Measurements from ENCODE around the gene DNAH7.
A peak's percentile ranks its signal among the peaks of the same experiment; 100 is the strongest.
"Not testable (repeated sequence)": the region's sequence is repeated elsewhere in the genome, so short reads cannot be mapped to it uniquely, and the experiment has no call there.

DNAH7 gene

DNA sequence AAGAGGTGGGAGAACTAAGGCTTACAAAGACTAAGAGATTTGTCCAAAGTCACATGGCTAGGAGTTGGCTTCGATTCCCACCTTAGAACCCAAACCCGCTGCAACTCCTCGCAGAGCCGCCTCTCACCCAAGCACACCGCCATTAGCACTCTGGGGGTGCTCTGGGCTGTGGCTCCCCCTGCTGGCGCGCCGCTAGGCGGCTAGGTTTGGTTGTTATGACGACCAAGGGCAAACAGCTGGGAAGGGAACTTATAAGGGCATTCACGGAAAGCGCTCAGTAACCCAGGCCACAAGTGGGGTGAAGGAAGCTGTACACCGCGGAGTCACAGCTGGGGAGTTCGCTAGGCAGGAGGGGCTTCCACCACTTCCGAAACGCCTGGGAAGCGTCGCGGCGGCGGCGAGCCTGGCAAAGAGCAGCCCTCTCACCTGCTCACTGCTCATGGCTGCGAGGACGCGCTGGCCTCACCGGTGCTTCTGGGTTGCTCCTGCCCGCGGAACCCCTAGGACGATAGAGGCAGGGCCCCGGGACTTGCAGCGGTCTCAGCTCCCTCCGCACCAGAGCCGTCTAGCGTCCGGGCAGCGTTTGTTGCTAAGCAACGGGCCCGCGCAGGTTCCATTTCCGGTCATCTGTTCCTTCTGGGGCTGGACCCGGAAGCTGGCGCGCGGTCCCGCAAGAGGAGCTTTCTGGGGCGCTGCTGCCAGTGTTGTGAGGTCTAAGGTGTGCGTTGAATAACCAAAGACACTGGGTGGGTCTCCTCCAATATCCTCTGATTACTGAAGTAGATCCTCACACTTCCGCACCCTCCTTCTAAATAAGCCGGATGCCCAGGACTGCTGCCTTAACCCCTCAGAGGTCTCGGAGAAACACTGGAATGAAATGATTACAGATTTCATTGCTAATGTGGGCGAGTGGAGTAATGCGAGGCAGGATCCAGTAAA, at the start of gene DNAH7:
Gene DNAH7, minus strand, starts transcription at position 567 of the 939 bp plus-strand sequence. Its CDS starts 126 bp downstream, at position 441.
- DNase-seq (ENCODE audit: low read depth) = peak; percentile 36
- H3K4me3 ChIP-seq (ENCODE audit: low read depth, low read length) = peak within 1 kb of the TSS; percentile 90

DNA sequence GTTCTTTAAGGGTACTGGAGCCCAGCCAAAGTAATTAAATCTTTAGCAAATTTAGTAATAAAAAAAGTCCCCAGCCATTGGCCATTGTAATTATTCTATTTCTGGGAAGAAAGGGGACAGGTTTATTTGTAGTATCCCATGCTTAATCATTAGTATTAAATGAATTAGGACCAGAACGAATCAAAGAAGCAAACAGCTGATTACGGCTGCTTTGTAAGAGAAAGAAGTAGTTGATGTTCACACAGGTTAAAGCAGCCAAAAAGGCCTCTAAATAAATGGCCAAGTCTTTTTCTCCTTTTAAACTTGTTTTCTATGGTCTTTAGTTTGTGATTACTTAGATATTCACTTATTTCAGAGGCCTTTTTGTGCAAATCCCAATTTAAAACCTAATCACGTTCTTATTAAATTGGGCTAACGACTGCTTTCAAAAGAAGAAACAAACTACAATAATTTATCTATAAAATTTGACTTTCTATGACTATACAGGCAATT, 48.6 kb upstream of the DNAH7 start:
- no peak for DNase-seq (ENCODE audit: low read depth)
- H3K4me3 ChIP-seq (ENCODE audit: low read depth, low read length) = no peak overlapping the region

DNA sequence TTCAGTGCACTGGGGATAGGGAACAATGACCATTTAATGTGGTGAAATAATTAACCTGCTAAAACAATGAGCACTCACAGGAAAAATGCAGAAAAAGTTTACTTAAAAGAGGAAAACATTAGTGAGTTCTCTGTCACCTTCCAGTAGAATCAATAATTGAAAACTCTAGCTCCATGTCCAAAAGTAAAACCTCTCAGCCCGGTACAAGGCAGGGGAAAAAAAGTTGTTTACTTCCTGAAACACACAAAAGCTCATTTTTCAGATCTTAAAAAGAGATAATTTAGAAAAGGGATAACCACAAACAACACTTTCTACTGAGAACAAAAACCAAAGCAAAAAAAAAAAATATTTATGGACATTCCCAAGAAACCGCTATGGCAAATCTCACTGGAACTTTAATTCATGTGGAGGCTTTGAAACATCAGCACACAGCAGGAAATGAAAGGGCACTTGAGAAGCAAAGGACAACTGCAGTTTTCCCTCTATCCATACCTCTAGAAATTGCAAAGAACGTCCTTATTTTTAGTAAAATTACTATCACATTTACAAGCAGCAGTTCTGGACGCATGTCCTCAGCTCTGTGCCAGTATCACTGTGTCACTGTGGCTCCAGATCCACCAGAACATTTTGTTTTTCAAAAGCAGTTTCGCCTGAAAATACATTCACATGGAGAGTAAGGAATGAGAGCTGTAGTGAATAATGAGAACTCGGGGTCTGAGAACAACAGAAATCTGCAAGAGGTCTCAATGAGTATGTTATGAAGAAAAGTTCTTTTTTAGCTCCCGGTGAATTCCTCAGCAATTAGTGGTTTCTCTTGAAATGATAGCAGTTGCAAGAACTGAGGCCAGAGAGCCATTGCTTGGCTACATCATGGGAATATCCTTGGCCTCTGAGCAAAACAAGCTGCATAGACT, 44.7 kb upstream of the DNAH7 start:
- H3K4me3 ChIP-seq (ENCODE audit: low read depth, low read length) = no peak overlapping the region
- DNase-seq (ENCODE audit: low read depth) = peak; percentile 73

DNA sequence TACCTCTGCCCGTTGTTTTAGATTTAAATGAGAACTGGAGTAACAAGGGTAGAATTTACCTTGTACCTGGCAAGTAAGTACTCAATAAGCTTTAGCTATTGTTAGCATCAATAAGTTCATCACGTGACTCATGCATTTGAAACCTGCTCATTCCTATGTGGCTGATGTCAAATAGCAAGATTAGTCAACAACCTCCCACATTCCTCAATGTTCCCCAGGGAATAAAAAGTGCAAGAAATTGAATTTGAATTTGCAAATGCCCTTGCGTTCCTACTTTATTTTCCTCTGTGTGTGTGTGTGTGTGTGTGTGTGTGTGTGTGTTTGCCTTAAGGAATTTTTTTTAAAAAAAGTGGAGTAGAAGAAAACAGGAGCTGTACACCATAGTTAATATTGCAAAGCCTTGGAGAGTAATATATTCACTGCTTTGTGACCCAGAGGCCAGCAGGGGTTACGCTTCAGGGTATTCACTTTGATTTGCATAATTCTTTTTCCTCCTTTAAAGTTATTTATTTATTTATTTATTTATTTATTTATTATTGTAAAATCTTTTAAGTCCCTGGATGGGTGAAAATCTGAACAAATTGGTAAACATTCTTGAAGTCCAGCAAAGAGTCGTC, 43.9 kb upstream of the DNAH7 start:
- peak; percentile 91 for DNase-seq (ENCODE audit: low read depth)
- no peak overlapping the region for H3K4me3 ChIP-seq (ENCODE audit: low read depth, low read length)

DNA sequence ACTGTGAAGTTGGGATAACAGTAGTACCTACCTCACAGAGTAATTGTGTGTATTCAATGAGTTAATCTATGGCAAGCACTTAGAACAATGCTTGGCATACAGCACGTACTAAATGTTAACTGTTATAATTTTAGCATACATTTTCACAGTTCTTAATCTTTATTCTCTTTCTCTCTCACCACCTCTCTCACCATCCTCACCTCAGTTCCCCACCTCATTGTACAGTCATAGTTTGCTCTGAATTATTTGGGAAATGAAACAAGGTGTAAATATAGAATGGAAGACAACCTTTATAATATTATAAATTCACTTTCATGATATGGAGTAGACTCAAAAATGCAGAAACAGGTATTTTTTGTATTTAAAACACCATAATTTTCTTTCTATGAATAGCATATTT, 40.0 kb upstream of the DNAH7 start:
- H3K4me3 ChIP-seq (ENCODE audit: low read depth, low read length) = no peak overlapping the region
- DNase-seq (ENCODE audit: low read depth) = no peak

DNA sequence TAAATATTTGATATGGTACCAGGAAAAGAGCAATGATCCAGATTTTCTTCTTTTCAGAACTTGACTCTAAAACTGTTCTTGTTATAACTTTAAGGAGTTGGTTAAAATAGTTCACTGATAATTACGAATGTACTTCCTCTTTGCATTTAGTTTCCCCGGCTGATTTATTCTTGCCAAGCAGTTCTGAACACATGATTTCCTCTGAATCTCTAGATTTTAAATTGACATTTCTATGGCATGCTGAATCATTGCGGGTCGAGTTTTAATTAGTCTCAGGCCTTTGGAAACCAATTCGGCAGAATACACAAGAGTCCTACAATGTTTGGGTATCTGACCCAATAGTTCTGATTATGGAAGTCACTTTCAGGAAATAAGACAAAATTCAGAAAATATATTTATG, 37.3 kb upstream of the DNAH7 start:
- DNase-seq (ENCODE audit: low read depth) = no peak
- no peak overlapping the region for H3K4me3 ChIP-seq (ENCODE audit: low read depth, low read length)

DNA sequence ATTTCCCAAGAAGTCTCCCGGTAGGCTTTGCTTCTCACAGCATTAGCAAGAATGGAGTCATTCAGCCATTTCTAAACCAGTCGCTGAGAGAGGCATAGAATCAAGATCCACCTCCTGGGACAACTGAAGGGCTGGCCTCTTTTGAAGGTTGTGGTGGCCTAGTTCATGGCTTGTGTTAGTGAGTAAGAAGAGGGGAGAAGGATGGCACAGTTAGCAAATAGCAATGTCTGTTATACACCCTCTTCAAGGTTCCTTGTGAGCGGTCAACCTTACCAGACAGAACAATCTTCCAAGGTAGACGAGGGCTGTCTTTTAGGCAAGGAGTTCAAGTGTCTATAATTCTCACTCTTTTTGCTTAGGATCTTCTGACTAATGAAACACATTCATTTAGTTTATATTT, 35.4 kb upstream of the DNAH7 start:
- no peak overlapping the region for H3K4me3 ChIP-seq (ENCODE audit: low read depth, low read length)
- no peak for DNase-seq (ENCODE audit: low read depth)

DNA sequence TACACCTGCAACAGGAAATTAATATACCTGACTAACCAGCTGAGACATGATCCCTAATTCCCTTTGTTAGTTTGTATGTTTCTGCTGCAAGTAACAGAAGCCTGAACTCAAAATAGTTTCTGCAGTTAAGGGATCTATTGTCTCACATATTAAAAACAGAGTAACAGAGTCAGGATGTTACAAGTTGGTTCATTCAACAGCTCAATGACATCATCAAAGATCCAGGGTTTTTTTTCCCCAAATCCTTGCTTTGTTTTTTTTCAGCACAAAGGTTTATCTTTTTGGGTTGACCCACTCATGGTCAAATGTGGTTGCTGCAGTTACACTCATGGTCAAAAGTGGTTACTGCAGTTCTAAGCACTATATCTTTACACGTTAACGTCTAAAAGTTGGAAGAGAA, 35.0 kb upstream of the DNAH7 start:
- no peak for DNase-seq (ENCODE audit: low read depth)
- no peak overlapping the region for H3K4me3 ChIP-seq (ENCODE audit: low read depth, low read length)

DNA sequence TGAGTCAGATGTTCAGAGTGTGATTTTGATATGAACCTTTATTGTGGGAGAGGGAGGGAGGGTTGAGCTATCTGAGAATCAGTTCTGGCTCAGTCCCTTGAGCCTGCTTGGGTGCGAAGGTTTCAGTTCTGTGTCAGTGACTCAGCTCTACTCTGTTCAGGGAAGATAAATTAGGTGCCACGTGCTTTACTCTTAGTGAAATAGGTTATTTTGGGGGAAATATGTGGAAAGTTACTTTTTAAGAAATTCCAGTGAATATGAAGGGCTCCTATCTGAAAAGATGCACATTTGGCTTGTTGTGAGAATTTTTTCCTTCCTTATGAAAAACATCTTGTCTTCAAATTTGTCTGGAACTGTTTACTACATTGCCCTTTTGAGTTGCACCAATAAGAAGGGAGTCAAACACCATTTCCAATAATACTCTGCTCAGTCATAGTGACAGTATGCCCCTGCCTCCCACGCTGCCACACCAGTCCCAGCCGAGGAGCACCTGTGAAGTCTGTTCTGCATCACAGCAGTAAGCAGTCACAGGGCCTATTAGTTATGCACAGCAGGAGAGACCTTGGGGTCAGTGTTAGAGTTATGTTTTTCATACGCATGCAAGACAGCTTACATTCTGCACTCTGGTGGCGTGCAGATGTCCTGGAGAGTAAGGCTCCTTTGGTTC, 32.8 kb upstream of the DNAH7 start:
- no peak overlapping the region for H3K4me3 ChIP-seq (ENCODE audit: low read depth, low read length)
- no peak for DNase-seq (ENCODE audit: low read depth)

DNA sequence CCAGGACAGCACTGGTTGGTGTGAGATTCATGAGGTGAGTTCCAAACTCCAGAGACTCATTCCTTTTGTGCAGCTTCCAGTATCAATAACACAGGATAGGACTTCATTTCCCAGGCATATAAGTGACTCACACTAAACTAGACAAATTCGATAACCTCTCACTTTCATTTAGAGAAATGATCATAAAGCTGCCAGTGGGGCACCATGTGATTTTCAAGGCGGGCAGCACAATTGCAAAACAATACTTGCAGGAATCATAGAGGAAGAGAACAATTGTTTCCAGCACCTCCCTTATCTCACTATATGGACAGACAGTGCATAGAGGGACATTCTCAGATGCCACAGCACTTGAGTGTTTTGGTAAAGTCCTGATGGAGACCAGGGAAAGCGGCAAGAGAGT, 31.3 kb upstream of the DNAH7 start:
- no peak for DNase-seq (ENCODE audit: low read depth)
- no peak overlapping the region for H3K4me3 ChIP-seq (ENCODE audit: low read depth, low read length)

DNA sequence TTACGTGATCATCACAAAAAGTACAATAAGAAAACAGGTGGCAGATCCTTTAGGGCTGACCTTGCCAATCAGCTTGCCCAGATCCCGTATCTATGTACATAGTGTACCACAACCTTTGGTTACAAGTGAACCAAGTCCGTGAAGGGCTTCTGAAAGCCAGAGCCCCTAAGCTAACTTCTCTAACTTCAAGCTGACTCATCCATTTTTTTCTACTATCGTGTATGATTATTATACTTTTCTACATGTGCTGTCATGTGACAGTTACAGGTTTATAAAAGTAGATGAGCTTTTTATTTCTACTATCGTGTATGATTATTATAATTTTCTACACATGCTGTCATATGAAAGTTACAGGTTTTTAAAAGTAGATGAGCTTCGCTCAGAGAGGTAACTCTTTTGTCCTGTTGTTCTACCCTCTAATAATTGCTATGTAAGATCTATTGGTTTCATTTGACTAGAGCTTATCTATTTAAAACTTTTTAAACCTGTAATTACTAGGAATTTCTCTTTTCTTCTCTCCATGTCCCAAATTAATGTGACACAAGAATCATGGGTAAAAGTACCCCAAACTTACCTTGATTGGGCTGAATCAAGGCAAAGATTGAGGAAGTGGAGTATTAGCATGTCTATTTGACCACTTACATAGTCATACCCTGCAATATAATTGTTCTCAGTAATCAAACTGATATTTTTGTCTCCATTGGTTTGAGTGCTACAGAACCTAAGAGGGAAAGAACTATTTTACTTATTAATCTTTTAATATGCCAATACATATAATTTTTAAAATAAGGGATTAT, 29.4 kb upstream of the DNAH7 start:
- no peak for DNase-seq (ENCODE audit: low read depth)
- H3K4me3 ChIP-seq (ENCODE audit: low read depth, low read length) = no peak overlapping the region

DNA sequence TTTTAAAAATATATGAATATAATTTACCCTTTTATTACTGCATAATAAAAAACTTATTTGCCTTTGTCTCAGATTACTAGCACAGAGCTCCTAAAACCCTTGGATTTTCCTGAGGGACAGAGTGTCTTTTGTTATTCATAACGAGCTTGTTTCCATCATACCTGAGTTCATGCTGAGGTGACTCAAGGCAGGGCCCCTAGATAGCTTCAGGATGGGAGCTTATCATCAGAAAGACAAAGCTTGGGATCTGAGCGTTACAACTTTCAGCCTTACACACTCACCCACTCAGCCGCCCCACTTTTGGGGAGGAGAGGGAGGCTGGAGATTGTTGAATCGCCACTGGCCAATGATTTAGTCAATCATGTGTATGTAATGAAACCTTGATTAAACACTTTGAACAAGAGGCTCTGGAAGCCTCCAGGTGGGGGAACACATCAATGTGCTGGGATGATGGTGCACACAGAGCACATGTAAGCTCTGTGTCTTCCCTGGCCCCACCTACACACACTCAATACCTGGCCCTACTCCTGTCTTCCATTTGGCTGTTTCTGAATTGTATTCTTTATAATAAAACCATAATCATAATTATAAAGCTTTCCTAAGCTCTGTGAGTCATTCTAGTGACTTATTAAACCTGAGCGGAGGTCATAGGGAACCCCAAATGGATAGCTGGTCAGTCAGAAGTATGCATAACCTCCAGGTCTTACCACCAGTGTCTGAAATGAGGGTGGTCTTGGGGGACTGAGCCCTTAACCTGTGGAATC, 28.5 kb upstream of the DNAH7 start:
- no peak for DNase-seq (ENCODE audit: low read depth)
- H3K4me3 ChIP-seq (ENCODE audit: low read depth, low read length) = no peak overlapping the region

DNA sequence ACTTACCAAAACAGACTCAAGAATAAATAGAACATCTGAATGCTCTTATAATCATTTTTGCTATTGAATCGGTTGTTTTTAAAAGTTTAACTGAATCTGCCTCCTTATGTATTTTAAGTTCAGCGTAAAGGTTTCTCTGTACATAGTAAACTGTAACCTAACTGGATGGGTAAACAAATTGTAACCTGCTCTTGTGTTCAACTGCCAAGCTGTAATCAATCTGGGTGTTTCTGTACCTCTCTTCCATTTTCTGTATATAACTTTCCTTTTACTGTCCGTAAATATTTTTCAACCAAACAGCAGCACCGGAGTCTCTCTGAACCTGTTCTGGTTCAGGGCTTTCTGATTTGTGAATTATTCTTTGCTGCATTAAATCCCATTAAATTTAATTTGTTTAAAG, 27.6 kb upstream of the DNAH7 start:
- H3K4me3 ChIP-seq (ENCODE audit: low read depth, low read length) = no peak overlapping the region
- DNase-seq (ENCODE audit: low read depth) = no peak

DNA sequence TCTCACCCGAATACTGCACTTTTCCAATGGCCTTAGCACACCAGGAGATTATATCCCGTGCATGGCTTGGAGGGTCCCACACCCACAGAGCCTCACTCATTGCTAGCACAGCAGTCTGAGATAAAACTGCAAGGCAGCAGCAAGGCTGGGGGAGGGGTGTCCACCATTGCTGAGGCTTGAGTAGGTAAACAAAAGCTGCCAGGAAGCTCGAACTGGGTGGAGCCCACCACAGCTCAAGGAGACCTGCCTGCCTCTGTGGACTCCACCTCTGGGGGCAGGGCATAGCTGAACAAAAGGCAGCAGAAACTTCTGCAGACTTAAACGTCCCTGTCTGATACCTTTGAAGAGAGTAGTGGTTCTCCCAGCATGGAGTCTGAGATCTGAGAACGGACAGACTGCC, 20.8 kb upstream of the DNAH7 start:
- H3K4me3 ChIP-seq (ENCODE audit: low read depth, low read length) = not testable (repeated sequence)

DNA sequence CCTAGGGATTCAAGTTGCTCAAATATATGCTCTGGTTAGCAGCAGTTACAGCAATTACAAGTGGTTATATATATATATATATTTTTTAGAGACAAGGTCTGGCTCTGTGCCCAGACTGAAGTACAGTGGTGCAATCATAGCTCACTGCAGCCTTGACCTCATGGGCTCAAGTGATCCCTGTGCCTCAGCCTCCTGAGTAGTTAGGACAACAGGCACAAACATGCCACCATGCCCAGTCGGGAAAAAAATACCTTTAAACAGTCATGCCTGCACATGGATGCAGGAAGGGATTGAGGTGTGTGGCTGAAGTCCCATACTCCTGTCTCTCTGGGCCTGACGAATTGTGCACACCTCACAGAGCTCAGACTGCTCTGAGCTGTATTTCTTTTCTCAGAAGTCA, 19.6 kb upstream of the DNAH7 start:
- DNase-seq (ENCODE audit: low read depth) = peak; percentile 51
- H3K4me3 ChIP-seq (ENCODE audit: low read depth, low read length) = no peak overlapping the region

More for the DNA sequence above, 20.8 kb upstream of the DNAH7 start:
- not testable (repeated sequence) for DNase-seq (ENCODE audit: low read depth)

DNA sequence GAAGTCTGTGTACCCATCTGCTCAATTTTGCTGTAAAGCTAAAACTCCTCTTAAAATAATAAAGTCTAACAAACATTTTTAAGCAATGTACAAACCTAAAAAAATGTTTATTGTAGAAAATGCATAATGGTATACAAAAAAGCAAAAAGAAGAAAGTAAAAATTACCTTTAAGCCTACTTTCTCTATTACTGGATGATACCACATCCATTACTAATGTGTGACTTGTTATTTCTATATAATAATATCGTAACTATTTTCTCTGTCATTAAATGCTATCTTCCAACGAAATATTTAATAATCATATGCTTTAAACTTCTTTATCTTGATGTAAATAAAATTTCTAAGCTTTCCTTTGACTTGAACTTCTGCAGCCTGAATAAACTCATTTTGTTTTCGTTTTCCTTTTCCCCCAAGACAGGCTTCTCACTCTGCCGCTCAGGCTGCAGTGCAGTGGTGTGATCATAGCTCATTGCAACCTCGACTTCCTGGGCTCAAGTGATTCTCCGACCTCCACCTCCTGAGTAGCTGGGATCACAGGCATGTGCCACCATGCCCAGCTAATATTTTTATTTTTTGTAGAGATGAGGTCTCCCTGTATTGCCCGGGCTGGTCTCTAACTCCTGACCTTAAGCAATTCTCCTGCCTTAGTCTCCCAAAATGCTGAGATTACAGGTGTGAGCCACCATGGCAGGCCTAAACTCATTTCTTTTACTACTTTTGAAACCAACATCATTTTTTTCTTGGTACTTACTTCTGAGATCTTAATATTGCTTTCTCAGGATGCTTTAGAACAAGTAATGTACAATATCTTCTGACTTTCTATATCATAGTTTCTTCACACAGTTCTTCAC, 18.1 kb upstream of the DNAH7 start:
- DNase-seq (ENCODE audit: low read depth) = no peak
- H3K4me3 ChIP-seq (ENCODE audit: low read depth, low read length) = no peak overlapping the region

DNA sequence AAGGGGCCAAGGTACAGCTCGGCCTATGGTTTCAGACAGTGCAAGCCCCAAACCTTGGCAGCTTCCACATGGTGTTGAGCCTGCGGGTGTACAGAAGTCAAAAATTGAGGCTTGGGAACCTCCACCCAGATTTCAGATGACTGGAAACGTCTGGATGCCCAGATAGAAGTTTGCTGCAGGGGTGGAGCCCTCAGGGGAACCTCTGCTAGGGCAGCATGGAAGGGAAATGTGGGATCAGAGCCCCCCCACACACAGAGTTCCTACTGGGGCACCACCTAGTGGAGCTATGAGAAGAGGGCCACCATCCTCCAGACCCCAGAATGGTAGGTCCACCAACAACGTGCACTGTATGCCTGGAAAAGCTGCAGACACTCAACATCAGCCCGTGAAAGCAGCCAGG, 15.0 kb upstream of the DNAH7 start:
- DNase-seq (ENCODE audit: low read depth) = no peak
- no peak overlapping the region for H3K4me3 ChIP-seq (ENCODE audit: low read depth, low read length)
